HG02623 (cell line): ENCODE results near the gene OBSCN.

Experiments used
- ATAC-seq: cut with Tn5 transposase; IDR thresholded peaks from one replicate; pipeline ENCODE4 v1.9.1; 2021; ENCODE audit warnings: moderate library complexity; ENCODE audit not compliant: unreplicated experiment

Gene OBSCN

DNA sequence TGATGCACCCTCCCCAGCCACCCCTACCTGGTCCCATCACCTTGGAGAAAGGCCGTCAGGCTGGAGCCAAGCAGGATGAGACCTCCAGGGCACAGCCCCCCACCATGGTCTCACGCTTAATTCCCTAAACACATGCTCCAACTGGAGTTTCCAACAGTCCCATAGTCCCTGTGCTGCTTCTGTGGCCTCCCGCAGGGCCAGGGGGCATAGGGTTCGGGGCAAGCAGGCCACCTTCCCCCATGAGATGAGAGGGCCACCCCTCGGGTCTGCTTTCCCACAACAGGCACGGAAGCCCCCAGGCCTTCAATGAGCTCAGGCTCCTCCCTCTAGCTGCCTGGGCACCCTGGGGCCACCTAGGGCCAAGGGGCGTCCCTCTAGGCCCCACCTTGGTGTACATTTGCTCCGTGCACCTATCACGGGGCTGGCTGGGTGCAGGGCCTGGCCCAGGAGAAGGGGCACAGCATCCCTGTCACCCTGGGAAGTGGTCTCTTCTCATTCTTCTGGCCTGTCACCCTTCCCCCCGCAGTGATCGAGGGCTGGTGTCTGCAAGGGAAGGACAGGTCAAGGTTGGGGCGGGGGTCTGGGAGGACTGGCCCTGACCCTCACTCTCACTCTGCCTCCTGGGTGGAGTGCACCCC lies 156.3 kb downstream of the OBSCN start:
- no peak for ATAC-seq

- no peak for ATAC-seq
Measured at GRCh38 chr1:228364706-228365213, 156.9 kb downstream of the OBSCN start.

DNA sequence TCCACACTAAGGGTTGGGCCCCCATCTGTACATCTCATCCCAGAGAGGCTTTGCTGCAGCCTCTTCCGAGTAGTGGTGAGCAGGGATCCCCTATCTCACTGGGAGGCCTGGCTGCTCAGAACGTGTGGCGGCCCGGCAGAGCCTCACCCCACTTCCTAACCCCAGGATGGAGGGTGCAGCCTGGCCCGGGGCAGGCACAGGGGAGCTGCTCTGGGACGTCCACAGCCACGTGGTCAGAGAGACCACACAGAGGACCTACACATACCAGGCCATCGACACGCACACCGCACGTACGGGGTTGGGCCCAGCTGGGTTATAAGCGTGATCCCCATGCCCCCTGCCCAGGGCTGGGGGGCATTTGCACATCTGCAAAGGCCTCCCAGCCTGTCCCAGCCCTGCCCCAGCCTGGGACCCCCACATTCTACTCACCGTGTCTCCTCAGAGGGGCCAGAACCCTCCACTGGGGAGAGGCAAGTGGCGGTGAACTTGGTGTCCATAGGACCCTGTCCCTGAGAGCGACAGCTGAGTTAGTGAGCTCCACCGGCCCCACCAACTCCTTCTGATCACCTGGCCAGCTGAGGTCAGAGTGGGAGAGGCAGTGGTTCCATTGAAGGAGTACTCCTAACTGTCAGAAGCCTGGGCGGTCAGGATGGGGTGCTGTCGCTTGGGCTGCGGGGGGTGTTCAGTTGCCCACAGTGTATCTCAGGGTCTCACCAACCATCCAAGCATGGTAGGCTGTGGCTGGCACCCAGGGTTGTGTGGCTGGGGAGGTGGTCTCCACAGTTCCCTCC lies 157.6 kb downstream of the OBSCN start:
- no peak for ATAC-seq

DNA sequence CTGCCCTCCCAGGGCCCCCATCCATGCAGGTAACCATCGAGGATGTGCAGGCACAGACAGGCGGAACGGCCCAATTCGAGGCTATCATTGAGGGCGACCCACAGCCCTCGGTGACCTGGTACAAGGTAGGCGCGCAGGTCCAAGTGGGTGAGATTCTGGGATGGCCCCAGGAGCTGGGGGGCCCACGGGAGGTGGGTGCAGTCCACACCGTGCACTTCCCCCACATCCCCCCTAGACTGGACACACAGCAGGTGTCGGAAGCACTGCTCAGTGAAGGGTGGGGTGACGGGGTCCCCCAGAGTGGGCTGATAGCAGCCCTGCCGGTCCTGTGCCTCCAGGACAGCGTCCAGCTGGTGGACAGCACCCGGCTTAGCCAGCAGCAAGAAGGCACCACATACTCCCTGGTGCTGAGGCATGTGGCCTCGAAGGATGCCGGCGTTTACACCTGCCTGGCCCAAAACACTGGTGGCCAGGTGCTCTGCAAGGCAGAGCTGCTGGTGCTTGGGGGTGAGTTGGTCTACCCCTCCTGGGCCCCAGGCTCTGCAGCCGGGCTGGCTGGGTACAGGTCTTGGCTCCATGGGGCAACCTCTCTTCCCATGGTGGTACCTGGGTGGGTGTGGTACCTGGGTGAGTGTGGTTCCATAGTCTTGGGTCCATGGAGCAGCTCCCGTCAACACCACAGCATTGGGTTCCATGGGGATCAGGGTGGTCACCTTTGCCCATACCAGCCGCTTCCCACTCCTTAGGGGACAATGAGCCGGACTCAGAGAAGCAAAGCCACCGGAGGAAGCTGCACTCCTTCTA lies 158.4 kb downstream of the OBSCN start:
- no peak for ATAC-seq

GRCh38 chr1:228366866-228367741 lies 159.3 kb downstream of the OBSCN start:
- ATAC-seq, result no peak

DNA sequence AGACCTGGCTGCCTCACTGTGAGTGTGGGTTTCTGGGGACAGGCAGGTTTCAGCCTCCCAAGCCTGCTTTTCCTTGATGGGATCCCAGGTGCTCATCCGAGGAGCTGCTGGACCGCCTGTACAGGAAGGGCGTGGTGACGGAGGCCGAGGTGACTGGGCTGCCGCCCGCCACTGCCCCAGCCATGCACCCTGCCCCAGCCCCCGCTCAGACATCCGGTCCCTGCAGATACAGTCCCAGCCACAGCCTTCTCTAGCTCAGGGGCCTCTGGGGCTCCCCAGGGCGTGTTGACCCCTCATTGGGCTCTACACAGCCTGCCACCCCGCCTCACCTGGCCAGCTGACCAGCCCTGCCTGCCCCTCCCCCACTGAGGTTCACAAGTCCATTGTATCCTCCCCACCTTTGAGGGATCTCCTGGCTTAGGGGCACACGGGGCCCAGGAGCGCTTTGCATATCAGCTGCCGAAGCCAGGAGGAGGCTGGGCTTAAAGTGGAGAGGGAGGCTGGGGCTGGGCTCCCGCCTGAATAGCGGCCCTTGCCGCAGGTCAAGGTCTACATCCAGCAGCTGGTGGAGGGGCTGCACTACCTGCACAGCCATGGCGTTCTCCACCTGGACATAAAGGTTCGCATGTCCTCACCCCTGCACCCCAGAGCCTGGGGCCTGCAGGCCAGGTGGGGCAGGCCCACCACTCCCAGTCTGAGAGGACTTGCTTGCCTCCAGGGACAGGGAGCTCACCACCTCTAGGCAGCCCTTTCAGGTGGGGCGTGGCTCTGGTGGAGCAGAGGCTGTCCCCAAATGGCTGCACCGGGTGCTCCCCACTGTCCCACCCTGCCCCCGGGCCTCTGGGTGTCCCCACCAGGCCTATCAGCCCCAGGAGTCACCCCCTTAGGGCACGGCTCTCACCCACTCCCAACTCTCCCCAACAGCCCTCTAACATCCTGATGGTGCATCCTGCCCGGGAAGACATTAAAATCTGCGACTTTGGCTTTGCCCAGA lies 160.3 kb downstream of the OBSCN start:
- no peak for ATAC-seq

GRCh38 chr1:228368801-228369607 lies 161.2 kb downstream of the OBSCN start:
- ATAC-seq, result no peak

GRCh38 chr1:228369608-228370438 lies 162.0 kb downstream of the OBSCN start:
- no peak for ATAC-seq

- no peak for ATAC-seq
Measured at GRCh38 chr1:228370439-228370940, 162.6 kb downstream of the OBSCN start.

- no peak for ATAC-seq
Measured at GRCh38 chr1:228370941-228371740, 163.3 kb downstream of the OBSCN start.

DNA sequence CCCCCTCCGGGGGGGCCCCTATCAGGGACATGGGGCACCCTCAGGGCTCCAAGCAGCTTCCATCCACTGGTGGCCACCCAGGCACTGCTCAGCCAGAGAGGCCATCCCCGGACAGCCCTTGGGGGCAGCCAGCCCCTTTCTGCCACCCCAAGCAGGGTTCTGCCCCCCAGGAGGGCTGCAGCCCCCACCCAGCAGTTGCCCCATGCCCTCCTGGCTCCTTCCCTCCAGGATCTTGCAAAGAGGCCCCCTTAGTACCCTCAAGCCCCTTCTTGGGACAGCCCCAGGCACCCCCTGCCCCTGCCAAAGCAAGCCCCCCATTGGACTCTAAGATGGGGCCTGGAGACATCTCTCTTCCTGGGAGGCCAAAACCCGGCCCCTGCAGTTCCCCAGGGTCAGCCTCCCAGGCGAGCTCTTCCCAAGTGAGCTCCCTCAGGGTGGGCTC lies 163.9 kb downstream of the OBSCN start:
- no peak for ATAC-seq

DNA sequence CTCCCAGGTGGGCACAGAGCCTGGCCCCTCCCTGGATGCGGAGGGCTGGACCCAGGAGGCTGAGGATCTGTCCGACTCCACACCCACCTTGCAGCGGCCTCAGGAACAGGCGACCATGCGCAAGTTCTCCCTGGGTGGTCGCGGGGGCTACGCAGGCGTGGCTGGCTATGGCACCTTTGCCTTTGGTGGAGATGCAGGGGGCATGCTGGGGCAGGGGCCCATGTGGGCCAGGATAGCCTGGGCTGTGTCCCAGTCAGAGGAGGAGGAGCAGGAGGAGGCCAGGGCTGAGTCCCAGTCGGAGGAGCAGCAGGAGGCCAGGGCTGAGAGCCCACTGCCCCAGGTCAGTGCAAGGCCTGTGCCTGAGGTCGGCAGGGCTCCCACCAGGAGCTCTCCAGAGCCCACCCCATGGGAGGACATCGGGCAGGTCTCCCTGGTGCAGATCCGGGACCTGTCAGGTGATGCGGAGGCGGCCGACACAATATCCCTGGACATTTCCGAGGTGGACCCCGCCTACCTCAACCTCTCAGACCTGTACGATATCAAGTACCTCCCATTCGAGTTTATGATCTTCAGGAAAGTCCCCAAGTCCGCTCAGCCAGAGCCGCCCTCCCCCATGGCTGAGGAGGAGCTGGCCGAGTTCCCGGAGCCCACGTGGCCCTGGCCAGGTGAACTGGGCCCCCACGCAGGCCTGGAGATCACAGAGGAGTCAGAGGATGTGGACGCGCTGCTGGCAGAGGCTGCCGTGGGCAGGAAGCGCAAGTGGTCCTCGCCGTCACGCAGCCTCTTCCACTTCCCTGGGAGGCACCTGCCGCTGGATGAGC lies 164.5 kb downstream of the OBSCN start:
- ATAC-seq, result no peak

DNA sequence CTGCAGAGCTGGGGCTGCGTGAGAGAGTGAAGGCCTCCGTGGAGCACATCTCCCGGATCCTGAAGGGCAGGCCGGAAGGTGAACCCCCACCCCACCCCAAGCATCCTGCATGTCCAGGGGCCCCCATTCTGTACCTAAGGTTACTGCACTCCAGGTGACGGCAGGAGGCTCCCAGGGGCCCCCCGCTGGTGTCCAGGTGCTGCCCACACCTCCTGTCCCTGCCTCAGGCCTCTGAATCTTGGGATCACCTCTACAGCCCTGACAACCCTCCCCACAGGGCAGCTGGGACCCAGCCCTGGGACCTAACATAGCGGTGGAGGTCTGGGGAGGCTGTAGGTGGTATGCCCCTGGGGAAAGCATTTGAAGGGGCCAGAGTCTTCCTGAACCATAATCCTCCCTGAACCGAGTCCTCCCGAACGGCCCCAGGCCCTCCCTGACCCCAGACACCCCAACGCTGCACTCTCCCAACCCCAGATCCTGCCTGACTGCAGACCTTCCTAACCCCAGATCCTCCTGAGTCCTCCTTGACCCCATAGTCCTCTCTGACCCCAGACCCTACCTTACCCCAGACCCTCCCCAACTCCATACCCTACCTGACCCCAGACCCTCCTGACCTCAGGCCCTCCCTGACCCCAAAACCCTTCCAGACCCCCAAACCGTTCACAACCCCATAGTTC lies 165.3 kb downstream of the OBSCN start:
- no peak for ATAC-seq

GRCh38 chr1:228373681-228374571 lies 166.1 kb downstream of the OBSCN start:
- ATAC-seq, result no peak
